CD4-positive, alpha-beta T cell treated with Interleukin-4 for 1 hour (primary cell): ENCODE data around the gene PARS2.
"Not testable (repeated sequence)": the region's sequence is repeated elsewhere in the genome, so short reads cannot be mapped to it uniquely, and the experiment has no call there.

ENCODE experiments used
- DNase-seq, 2 donors: peaks; one replicate each; pipeline ENCODE4 v3.0.0-alpha.2; 2020 to 2022

Gene PARS2

GRCh38 chr1:54798769-54799641, 34.7 kb upstream of the PARS2 start:
- peak in 1 of 2 donors; percentile 18 for DNase-seq

GRCh38 chr1:54798206-54798605, 33.9 kb upstream of the PARS2 start:
- DNase-seq, result no peak

GRCh38 chr1:54796902-54797301, 32.6 kb upstream of the PARS2 start:
- no peak for DNase-seq

GRCh38 chr1:54795841-54796468, 31.6 kb upstream of the PARS2 start:
- no peak for DNase-seq

DNA sequence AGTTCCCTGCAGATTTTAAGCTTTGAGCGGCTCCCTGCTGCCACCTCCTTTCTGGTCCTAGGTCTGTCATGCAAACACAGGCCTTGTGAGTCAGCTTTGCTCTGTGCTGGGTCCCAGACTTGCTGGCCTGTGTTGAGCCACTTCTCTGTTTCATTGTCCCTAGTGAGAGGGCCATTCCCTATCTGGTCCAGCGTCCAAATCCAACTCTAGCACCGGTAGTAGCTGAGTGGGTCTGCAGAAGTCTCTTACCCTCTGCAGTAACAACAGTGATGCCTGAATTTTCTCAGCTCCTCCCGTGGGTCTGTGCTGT, 31.0 kb upstream of the PARS2 start:
- no peak for DNase-seq

DNA sequence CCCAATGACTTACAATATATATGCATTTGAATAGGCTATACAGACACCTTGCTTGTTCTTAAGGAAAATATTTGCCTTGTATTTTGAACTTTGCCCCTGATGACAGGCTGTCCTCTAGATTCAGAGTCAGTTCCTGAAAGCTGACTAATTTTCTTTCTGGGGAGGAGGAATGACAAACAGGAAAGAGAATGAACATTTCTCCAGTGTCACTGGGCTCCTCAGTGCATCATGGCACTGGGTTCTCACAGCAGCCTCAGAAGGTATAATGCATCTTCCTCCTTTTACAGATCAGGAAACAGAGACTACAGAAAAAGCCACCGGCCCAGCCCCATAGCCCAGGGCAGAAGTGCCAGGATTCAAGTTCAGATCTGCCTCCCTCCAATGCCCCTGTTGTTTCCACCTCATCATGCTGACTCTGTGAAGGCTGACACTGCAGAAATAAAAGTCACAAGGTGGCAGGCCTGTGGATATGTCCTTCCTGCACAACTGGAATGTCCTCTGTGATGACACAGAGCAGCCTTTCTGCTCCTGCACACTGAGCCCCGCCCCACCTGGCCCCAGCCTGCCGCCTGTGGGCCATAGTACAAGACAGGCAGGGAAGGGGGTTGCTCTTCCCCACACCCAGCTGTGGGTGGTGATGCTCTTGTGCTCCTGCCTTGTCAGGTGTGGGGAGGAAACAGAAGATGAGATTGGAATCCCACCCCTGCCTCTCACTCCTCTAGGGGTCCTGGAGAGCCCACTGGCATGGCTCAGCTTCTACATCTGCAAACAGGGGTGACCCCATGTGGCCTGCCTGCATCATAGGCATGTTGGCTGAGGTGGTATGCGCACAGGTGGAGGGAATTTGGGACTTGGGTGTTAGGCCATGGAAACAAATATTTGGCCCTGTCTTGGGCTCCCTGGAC, 30.4 kb upstream of the PARS2 start:
- DNase-seq, result no peak

- no peak for DNase-seq
Observed at GRCh38 chr1:54792686-54793282, 28.5 kb upstream of the PARS2 start.

GRCh38 chr1:54791880-54792522, 27.7 kb upstream of the PARS2 start:
- peak; percentile 30 to 38 for DNase-seq

- DNase-seq, result no peak
Observed at GRCh38 chr1:54788459-54788858, 24.1 kb upstream of the PARS2 start.

GRCh38 chr1:54787604-54788003, 23.3 kb upstream of the PARS2 start:
- no peak for DNase-seq

DNA sequence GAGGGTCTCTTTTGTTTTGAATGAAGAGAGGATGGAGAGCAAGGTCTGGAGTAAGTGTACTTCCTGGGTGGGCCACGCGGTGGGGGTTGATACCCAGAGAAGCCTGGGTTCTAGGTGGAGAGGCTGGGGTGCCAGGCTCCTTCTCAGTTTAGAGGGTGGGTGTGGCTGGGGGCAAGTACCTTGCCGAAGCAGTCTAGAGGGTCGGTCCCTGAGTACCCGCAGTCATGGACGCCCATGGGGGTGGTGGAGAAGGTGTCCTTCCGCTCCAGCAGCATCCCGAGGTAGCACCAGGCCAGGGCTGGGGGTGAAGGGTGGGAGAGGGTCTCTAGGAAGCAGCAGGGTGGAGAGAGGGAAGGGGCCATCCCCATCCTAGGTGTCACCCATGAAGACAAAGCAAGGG, 22.5 kb upstream of the PARS2 start:
- DNase-seq, result no peak

GRCh38 chr1:54784066-54784465, 19.7 kb upstream of the PARS2 start:
- DNase-seq, result no peak

GRCh38 chr1:54782588-54782987, 18.3 kb upstream of the PARS2 start:
- no peak for DNase-seq

DNA sequence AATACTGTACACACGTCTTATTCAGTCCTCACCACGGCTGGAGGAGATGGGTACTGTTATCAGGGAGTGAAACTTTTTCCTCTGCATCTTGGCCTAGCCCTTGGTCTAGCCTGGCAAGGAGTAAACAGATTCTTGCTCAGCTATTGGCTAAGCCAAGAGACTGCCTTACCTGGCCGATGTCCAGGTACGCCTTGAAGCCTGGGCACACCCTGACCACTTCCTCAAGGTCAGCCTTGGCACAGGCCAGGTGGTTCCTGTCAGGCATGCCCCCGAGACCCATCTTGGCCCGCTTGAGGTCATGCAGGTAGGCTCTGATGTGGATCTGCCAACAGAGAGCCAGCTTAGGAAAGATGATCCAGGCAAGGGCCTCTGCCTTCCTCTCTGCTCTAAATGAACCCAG, 17.8 kb upstream of the PARS2 start:
- DNase-seq, result no peak

DNA sequence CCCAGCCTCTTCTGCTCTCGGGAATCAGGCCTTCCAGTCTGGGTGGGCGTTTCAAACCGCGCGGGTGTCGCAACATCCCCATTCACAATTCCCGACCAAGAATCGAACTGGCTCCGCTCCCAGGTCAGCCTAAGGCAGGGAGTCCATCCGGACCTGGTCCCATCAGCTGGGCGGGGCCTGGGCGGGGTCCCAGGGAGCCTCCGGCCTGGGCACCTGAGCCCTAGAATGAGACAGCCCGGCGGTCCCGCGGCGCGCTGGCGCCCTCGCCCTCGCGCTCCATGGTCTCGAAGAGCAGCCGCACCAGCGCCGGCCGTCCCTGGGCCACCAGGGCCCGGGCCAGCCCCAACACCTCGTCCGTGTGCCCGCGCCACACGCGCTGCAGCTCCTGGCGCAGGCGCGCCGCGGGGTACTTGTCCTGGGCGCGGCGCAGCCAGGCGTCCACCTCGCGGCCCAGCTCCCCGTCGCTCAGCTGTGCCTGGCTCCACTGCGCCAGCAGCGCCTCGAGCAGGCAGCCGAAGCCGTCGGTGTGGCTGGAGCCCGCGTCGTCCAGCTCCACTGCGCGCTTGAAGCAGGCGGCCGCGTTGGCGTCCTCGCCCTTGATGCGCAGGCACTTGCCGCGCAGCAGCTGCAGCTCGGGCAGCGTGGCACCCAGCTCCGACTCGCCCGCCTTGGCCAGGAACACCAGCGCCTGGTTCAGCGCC, 16.9 kb upstream of the PARS2 start:
- no peak for DNase-seq

DNA sequence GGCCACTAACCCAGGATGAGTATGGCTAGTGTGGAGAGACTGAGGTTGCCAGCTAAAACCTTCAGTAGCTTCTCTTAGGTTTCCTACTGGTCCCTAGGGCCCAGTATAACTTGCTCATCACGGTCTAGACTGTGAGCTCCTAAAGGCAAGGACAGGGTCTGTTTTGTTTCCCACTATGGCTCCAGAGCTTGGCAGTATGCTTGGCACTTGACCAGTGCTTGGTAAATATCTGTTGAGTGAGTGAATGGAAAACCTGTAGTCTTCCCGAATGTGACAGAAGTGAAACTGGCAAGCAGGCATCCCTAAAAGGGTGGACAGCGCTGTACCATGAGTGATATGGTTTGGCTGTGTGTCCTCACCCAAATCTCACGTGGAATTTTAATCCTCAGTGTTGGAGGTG, 13.1 kb upstream of the PARS2 start:
- no peak for DNase-seq

DNA sequence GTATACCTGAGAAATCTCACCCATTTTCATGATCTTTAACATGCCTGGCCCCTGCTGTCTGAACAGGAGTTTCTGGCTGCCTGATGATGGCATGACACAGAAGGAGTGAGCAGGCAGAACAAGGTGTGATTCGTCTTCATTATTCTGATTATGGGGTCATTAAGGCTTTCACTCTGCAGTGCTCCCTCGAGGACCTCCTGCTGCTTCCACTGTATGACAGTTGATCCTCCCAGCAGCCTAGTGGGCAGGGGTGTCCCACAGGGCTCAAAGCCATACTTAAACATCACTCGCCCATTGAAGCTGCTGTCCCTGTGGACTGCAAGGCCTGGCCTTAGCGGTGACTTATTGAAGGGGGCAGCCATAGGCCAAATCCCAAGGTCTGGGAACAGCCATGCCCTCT, 12.7 kb upstream of the PARS2 start:
- no peak for DNase-seq

- DNase-seq, result not testable (repeated sequence)
Observed at GRCh38 chr1:54775828-54776721, 11.8 kb upstream of the PARS2 start.

GRCh38 chr1:54774820-54775498, 10.6 kb upstream of the PARS2 start:
- peak in 1 of 2 donors; percentile 7 for DNase-seq

DNA sequence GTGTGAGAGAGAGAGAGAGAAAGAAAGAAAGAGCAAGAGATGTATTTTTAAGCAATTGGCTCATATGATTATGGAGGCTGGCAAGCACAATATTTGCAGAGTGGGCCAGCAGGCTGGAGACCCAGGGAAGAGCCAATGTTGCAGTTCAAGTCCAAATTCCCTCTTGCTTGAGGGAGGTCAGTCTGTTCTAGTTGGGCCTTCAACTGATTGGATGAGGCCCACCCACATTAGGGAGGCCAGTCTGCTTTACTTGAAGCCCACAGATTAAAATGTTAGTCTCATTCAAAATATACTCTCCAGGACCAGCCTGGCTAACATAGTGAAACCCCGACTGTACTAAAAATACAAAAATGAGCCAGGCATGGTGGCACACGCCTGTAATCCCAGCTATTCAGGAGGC, 8.6 kb upstream of the PARS2 start:
- no peak for DNase-seq
